HG03521 (cell line): ENCODE measurements around the gene USPL1.

Source experiments
- ATAC-seq: cut with Tn5 transposase; IDR thresholded peaks from one replicate; pipeline ENCODE4 v1.9.1; 2021; ENCODE audit warnings: mild to moderate bottlenecking, moderate library complexity; ENCODE audit not compliant: unreplicated experiment

Gene USPL1

GRCh38 chr13:30696278-30697176 is 78.8 kb downstream of the USPL1 start:
- no peak for ATAC-seq

DNA sequence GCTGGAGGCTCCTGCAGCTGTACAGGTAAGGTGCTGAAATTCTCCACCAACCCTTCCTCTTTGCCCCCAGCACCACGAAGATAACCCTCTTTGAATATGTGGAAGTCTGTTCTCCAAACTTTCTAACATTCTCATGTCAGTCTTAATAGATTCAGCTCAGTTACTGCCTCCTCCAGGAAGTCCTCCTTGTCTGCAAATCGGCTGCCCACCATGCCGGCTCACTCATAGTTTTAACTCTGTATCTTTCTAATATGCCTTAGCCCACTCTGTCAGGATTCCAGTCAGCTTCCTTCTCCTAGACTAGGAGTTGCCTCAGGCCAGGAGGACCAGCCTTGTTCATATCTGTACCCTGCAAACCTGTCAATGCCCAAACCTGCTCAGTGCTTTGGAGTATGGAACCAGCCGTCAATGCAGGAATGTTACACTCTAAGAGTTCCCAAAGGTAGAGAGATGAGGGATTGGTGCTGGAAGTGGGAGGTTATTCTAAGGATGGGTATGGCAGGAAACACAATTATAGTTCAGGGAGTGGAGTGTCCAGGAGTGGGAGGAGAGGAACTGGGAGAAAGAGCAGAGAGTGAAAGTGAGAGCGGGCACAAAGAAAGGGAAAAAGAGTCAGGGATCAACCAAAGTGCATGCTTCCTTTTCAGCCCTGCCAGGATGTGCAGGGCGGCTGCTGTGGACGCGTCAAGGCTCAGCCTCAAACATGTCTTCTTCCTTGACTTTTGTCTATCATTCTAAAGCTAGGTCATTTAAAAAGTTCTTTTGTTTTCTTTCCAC is 79.6 kb downstream of the USPL1 start:
- ATAC-seq, result no peak

- ATAC-seq, result no peak
Measured at GRCh38 chr13:30697996-30698401, 80.3 kb downstream of the USPL1 start.

DNA sequence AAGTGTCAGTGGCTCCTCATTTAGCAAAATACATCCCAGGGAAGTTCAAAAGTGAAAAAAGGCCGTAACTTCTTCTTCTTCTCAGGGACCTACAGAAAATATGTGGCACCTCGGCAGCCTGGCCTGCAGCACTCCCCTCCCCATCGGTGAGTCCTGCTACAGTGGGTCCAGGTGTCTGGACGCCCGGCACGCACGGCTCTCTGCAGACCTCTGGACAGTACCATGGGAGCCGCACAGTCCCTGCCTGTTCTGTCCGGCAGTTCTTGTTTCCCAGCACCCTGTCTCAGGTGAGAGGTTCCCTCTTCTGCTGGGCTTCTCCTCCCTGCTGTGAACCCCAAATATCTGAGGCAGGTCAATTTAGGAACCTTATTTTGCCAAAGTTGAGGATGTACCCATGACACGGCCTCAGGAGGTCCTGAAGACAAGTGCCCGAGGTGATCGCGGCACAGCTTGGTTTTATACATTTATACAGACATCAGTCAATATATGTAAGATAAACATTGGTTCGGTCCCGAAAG is 80.8 kb downstream of the USPL1 start:
- no peak for ATAC-seq

DNA sequence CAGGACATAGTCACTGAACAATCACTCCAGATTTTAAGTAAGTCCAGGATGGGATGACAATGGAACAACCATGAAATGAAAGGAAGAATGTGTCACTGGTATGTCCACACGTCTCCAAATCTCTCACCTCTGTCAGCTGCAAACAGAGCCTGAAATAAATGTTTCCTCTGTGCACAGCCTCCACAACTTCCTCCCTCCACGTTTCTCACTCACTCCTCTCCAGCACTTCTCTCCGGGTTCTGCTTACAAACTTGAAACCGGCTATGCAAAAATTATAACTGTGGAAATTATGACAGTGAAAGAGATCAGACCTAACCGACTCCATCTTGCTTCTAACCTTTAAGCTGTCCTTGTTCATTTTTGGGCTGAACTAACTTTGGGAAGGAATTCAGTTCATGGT is 82.6 kb downstream of the USPL1 start:
- no peak for ATAC-seq

DNA sequence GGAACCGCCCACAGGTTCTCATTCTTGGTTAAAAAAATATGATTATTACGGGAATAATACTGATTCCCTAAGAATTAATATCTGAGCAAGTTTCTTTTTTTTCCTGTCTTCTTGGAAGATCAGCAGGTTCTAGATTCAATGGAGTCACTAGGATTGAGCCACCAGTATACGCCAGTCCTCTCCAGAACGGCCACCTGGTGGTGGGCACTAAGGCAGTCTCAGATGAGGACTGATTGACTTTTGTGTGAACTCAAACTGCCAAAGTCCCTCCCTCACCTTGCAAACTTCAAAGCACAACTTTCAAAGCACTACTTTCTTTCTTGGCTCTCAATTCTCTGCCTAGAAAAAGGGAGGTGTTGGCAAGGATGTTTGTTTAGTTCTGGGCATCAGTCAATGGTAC is 84.3 kb downstream of the USPL1 start:
- no peak for ATAC-seq

- no peak for ATAC-seq
Measured at GRCh38 chr13:30704596-30704995, 86.9 kb downstream of the USPL1 start.

DNA sequence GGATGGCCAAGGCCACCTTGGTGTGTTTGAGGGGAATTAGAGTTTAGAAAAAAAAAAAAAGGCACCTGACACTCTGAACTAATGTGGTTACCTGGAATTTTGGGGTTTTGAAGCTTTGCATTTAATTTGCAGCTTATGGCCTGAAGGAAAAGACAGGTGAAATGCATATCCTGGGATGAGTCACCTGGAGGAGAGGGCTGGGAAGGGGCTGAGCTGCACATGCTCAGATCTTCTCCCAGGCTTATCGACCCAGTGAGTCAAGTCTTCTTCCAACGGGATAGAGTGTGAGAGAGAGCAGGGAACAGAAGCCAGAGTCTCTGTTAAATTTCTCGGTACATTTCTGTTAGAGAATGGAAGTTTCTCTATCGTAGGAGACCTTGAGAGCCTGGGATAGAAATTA is 88.0 kb downstream of the USPL1 start:
- ATAC-seq, result no peak

DNA sequence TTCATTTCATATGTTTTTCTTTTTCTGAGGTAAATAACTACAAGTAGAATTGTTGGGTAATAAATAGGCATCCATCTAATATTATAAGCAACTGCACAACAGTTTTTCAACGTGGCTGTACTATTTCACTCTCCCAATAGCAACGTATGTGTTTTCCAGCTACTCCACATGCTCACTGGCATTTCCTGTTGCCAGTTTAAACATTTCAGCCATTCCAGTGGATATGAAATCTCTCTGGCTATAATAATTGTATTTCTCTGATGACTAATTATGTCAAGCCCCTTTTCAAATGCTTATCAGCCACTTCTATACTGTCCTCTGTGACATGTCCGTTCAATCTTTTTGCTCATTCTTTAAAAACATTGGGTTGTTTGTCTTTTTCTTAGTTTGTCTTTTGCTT is 90.8 kb downstream of the USPL1 start:
- no peak for ATAC-seq
